H1 (cell line): Measurements from ENCODE around the gene CNTN6. TPM values are rescaled to one million over a fixed set of nuclear protein-coding genes. Genes with fewer than 3 reads are reported as not detected.

Experiments used
- CTCF ChIA-PET: fragments of 300-600 bp; sonication (Branson Sonifier 250); formaldehyde crosslinking; loops from one replicate; lab custom pipeline; 2021; ENCODE audit not compliant: partially characterized antibody; lab: Charles Lee
- POLR2A ChIA-PET: fragments of 300-600 bp; sonication (Branson Sonifier 250); formaldehyde crosslinking; loops from one replicate; lab custom pipeline; 2021; ENCODE audit warnings: inconsistent platforms; ENCODE audit not compliant: partially characterized antibody; lab: Charles Lee
- DNase-seq, 2 experiments: peaks; one replicate each; pipeline versions ENCODE4 v3.0.0 to v3.0.0-alpha.2; 2010 to 2022; ENCODE audit warnings: low spot score in 2 of 2, low read depth in 1 of 2, mixed read lengths in 1 of 2
- FAIRE-seq: peaks from 2 replicates; lab custom pipeline; 2011; peaks lifted over from hg19 to GRCh38; lab: Jason Lieb, UNC
- H2AFZ ChIP-seq: 2 replicates; pipeline ENCODE4 v1.8.1; 2012; ENCODE audit warnings: low read length, inconsistent platforms
- H2AK5ac ChIP-seq: 2 replicates; pipeline ENCODE4 v1.6.1; 2013; ENCODE audit warnings: low read depth, low read length
- H2BK120ac ChIP-seq: replicated peaks from 2 replicates; pipeline ENCODE3; 2013; ENCODE audit warnings: low read depth, low read length, inconsistent platforms
- H2BK12ac ChIP-seq: 2 replicates; pipeline ENCODE4 v1.6.1; 2013; ENCODE audit warnings: low read depth, low read length
- H2BK15ac ChIP-seq: 2 replicates; pipeline ENCODE4 v1.6.1; 2013; ENCODE audit warnings: low read length
- H2BK20ac ChIP-seq: 2 replicates; pipeline ENCODE4 v1.6.1; 2013; ENCODE audit warnings: low read length
- H2BK5ac ChIP-seq: 2 replicates; pipeline ENCODE4 v1.6.1; 2013; ENCODE audit warnings: low read depth, low read length
- H3K14ac ChIP-seq: 2 replicates; pipeline ENCODE4 v1.6.1; 2013; ENCODE audit warnings: inconsistent platforms; ENCODE audit not compliant: insufficient read length
- H3K18ac ChIP-seq: 2 replicates; pipeline ENCODE4 v1.6.1; 2013; ENCODE audit warnings: low read length; ENCODE audit errors: extremely low read depth
- H3K23ac ChIP-seq: 2 replicates; pipeline ENCODE4 v1.6.1; 2013; ENCODE audit warnings: inconsistent platforms; ENCODE audit not compliant: insufficient read length
- H3K23me2 ChIP-seq: 2 replicates; pipeline ENCODE4 v1.6.1; 2013; ENCODE audit warnings: low read depth, low read length
- H3K27ac ChIP-seq: 2 replicates; pipeline ENCODE4 v1.6.1; 2011; ENCODE audit warnings: low read depth, low read length, inconsistent platforms
- H3K27me3 ChIP-seq, 4 experiments: replicated peaks in 1 of 4; 1 replicate in 1 of 4; 2 replicates in 3 of 4; pipeline versions ENCODE4 v1.6.1 to v1.8.1; 2011 to 2013; ENCODE audit warnings: low read length in 3 of 4, mild to moderate bottlenecking in 3 of 4, inconsistent platforms in 2 of 4, mixed read lengths in 2 of 4, moderate library complexity in 1 of 4; ENCODE audit not compliant: control insufficient read depth in 3 of 4, insufficient read depth in 3 of 4; ENCODE audit errors: extremely low read depth in 1 of 4
- H3K36me3 ChIP-seq, 4 experiments: 2 replicates each; pipeline versions ENCODE4 v1.6.1 to v1.8.1; 2011 to 2013; ENCODE audit warnings: mild to moderate bottlenecking in 4 of 4, low read length in 3 of 4, moderate library complexity in 2 of 4, control low read depth in 1 of 4, inconsistent platforms in 1 of 4; ENCODE audit not compliant: insufficient read depth in 4 of 4, control insufficient read depth in 2 of 4
- H3K4ac ChIP-seq: replicated peaks from 2 replicates; pipeline ENCODE3; 2013; ENCODE audit warnings: low read length, low read depth, mixed read lengths, inconsistent platforms; ENCODE audit not compliant: insufficient read length
- H3K4me1 ChIP-seq, 4 experiments: replicated peaks in 1 of 4; 1 replicate in 1 of 4; 2 replicates in 3 of 4; pipeline versions ENCODE4 v1.6.1 to v1.8.1; 2011 to 2013; ENCODE audit warnings: low read length in 3 of 4, inconsistent platforms in 2 of 4, mixed read lengths in 1 of 4; ENCODE audit not compliant: insufficient read depth in 4 of 4, control insufficient read depth in 3 of 4
- H3K4me2 ChIP-seq, 2 experiments: 2 replicates each; pipeline versions ENCODE4 v1.6.1 to v1.8.1; 2011 to 2013; ENCODE audit warnings: low read depth in 2 of 2, low read length in 2 of 2, control low read depth in 1 of 2, inconsistent platforms in 1 of 2, mild to moderate bottlenecking in 1 of 2; ENCODE audit not compliant: insufficient read depth in 1 of 2
- H3K4me3 ChIP-seq, 4 experiments: fragments of 200-600, 300-600 bp in 1 of 4; sonication (generic), shearing (Covaris generic), sonication (Bioruptor Twin) in 1 of 4; 2 replicates each; pipeline versions ENCODE4 v1.5.1 to v1.8.1; 2011 to 2016; ENCODE audit warnings: low read length in 4 of 4, low read depth in 3 of 4, control low read depth in 2 of 4, inconsistent platforms in 2 of 4, mild to moderate bottlenecking in 2 of 4, mixed read lengths in 1 of 4, moderate library complexity in 1 of 4; ENCODE audit not compliant: insufficient read depth in 2 of 4; ENCODE audit errors: extremely low read depth in 1 of 4
- H3K56ac ChIP-seq: replicated peaks from 2 replicates; pipeline ENCODE3; 2013; ENCODE audit warnings: low read depth, mild to moderate bottlenecking, mixed read lengths, low read length, inconsistent platforms; ENCODE audit not compliant: insufficient read length
- H3K79me1 ChIP-seq: 2 replicates; pipeline ENCODE4 v1.6.1; 2013; ENCODE audit warnings: low read depth, low read length, control low read depth
- H3K79me2 ChIP-seq, 2 experiments: 2 replicates each; pipeline versions ENCODE4 v1.6.1 to v1.8.1; 2012 to 2013; ENCODE audit warnings: low read length in 2 of 2, mild to moderate bottlenecking in 2 of 2, inconsistent platforms in 1 of 2; ENCODE audit not compliant: insufficient read depth in 2 of 2, control insufficient read depth in 1 of 2
- H3K9ac ChIP-seq, 4 experiments: replicated peaks in 1 of 4; 1 replicate in 1 of 4; 2 replicates in 3 of 4; pipeline versions ENCODE4 v1.6.1 to v1.8.1; 2011 to 2013; ENCODE audit warnings: low read depth in 3 of 4, low read length in 3 of 4, control low read depth in 2 of 4, mild to moderate bottlenecking in 2 of 4, moderate library complexity in 2 of 4, inconsistent platforms in 1 of 4; ENCODE audit errors: extremely low read depth in 1 of 4
- H3K9me3 ChIP-seq, 2 experiments: 2 replicates each; pipeline versions ENCODE4 v1.6.1 to v1.8.1; 2012 to 2013; ENCODE audit warnings: mild to moderate bottlenecking in 2 of 2, moderate library complexity in 2 of 2, control low read depth in 1 of 2, inconsistent platforms in 1 of 2, low read depth in 1 of 2, low read length in 1 of 2, mixed read lengths in 1 of 2; ENCODE audit not compliant: insufficient read depth in 2 of 2
- H4K20me1 ChIP-seq, 2 experiments: replicated peaks in 1 of 2; 2 replicates each; pipeline versions ENCODE3 to v1.8.1; 2011 to 2013; ENCODE audit warnings: inconsistent platforms in 2 of 2, low read length in 2 of 2, mild to moderate bottlenecking in 1 of 2; ENCODE audit not compliant: insufficient read depth in 2 of 2, control insufficient read depth in 1 of 2
- H4K5ac ChIP-seq: 2 replicates; pipeline ENCODE4 v1.6.1; 2013; ENCODE audit warnings: low read length, low read depth, mixed read lengths, inconsistent platforms; ENCODE audit not compliant: insufficient read length
- H4K8ac ChIP-seq: 2 replicates; pipeline ENCODE4 v1.8.0; 2013; ENCODE audit warnings: mild to moderate bottlenecking, moderate library complexity, low read length, inconsistent platforms; ENCODE audit not compliant: insufficient read depth; ENCODE audit errors: extremely low read depth
- H4K91ac ChIP-seq: replicated peaks from 2 replicates; pipeline ENCODE3; 2013; ENCODE audit warnings: low read length, mixed read lengths, inconsistent platforms; ENCODE audit not compliant: insufficient read length
- BRCA1 ChIP-seq: IDR thresholded peaks from 2 replicates; pipeline ENCODE4 v1.6.1; 2012; ENCODE audit warnings: low read depth, low read length, improper control_type of control experiment
- CTCF ChIP-seq, 3 experiments: IDR thresholded peaks; 1 replicate in 2 of 3; 2 replicates in 1 of 3; pipeline versions ENCODE4 v1.5.1 to v1.6.1; 2011; ENCODE audit warnings: low read length in 3 of 3, mild to moderate bottlenecking in 3 of 3, inconsistent platforms in 2 of 3, low read depth in 1 of 3, moderate library complexity in 1 of 3; ENCODE audit not compliant: insufficient read depth in 1 of 3; ENCODE audit errors: control extremely low read depth in 1 of 3
- RAD21 ChIP-seq, 2 experiments: IDR thresholded peaks in 1 of 2; conservative IDR thresholded peaks in 1 of 2; 2 replicates each; pipeline ENCODE4 v1.6.1; 2011; ENCODE audit warnings: low read depth in 2 of 2, low read length in 2 of 2, improper control_type of control experiment in 1 of 2, inconsistent platforms in 1 of 2, mild to moderate bottlenecking in 1 of 2, moderate library complexity in 1 of 2
- WGBS, 2 experiments: shearing (Covaris generic) in 1 of 2; methylation state at CpG; one replicate each; pipeline versions ENCODE4 v1.1.6 to v1.1.7; 2013 to 2015; ENCODE audit warnings: low lambda C conversion rate in 2 of 2, mixed read lengths in 2 of 2, inconsistent platforms in 1 of 2, low coverage in 1 of 2, missing lambda C conversion rate in 1 of 2; ENCODE audit not compliant: insufficient replicate concordance in 2 of 2, insufficient coverage in 1 of 2, insufficient read length in 1 of 2; ENCODE audit errors: extremely low coverage in 1 of 2, missing lambda C conversion rate in 1 of 2; 5-methylcytosine and 5-hydroxymethylcytosine counted together
- polyA plus RNA-seq, 7 experiments: library from polyadenylated mRNA; depleted of rRNA in 3 of 7; stranded (reverse) in 5 of 7; unstranded in 2 of 7; fragments of >200 nt in 5 of 7; fragments of 200-250 nt in 2 of 7; gene quantifications; 1 replicate in 5 of 7; 2 replicates in 1 of 7; 4 replicates in 1 of 7; pipeline versions ENCODE4 v1.2.1 to v1.2.3, GENCODE V29; 2011 to 2013; ENCODE audit warnings: missing spikeins in 2 of 7, mixed read lengths in 2 of 7
- total RNA-seq: library from RNA; stranded (reverse); fragmentation: NEBNext Ultra II Directional; extraction: Animal tissue kit (Norgen Biotek cat#: 25700); gene quantifications from 2 replicates; pipeline ENCODE4 v1.2.1, GENCODE V29; 2021

CNTN6 gene
- total and polyA plus RNA-seq, 2 of the 8 experiments (the other 6 are each of a cell fraction or from before 2014, with no cell fraction given) = not detected

GRCh38 chr3:1103525-1103924, 10.7 kb downstream of the CNTN6 start:
- H3K56ac ChIP-seq = no peak overlapping the region
- H3K9me3 ChIP-seq = no peaks in the 10 kb centered on the region; a peak in 1 of 4 replicates
- no peak overlapping the region for H4K91ac ChIP-seq
- H2AFZ ChIP-seq = no peak overlapping the region
- POLR2A ChIA-PET = no interaction called here
- WGBS, 2 experiments = 86% methylated on average over 6 of the region's 6 CpGs; no CpG with 5 or more reads in 1 of the 2 experiments
- no peaks in the 10 kb centered on the region for H4K20me1 ChIP-seq
- CTCF ChIA-PET = no interaction called here
- H3K18ac ChIP-seq = no peak overlapping the region
- H2BK120ac ChIP-seq = no peak overlapping the region
- no peaks in the 10 kb centered on the region for H3K79me1 ChIP-seq
- H3K79me2 ChIP-seq = no peaks in the 10 kb centered on the region
- no peak overlapping the region for H3K4me3 ChIP-seq
- H3K27me3 ChIP-seq = no peaks in the 10 kb centered on the region
- H4K5ac ChIP-seq = no peak overlapping the region
- no peaks in the 10 kb centered on the region for H3K36me3 ChIP-seq
- no peak overlapping the region for H3K9ac ChIP-seq
- H2BK15ac ChIP-seq = no peak overlapping the region
- no peak for DNase-seq
- H3K4ac ChIP-seq = no peak overlapping the region
- no peaks in the 10 kb centered on the region for H3K23me2 ChIP-seq
- no peak overlapping the region for H2BK5ac ChIP-seq
- H3K14ac ChIP-seq = no peak overlapping the region
- H3K23ac ChIP-seq = no peak overlapping the region
- no peak for FAIRE-seq
- no peak overlapping the region for H2BK20ac ChIP-seq
- no peak overlapping the region for H2AK5ac ChIP-seq
- no peak overlapping the region for H3K27ac ChIP-seq
- H4K8ac ChIP-seq = no peak overlapping the region
- H3K4me1 ChIP-seq = no peaks in the 10 kb centered on the region
- no peak overlapping the region for H2BK12ac ChIP-seq
- H3K4me2 ChIP-seq = no peak overlapping the region
- TF ChIP-seq BRCA1 = no peak
- peak in 1 of 2 experiments; percentile 15; a peak in 2 of 4 replicates for TF ChIP-seq RAD21 (IDR thresholded peaks at IDR 0.05 in 1 of 2, conservative IDR thresholded peaks at IDR 0.05 in 1 of 2; ENCODE audit: low read depth in 2 of 2, low read length in 2 of 2)
- TF ChIP-seq CTCF (IDR thresholded peaks at IDR 0.05; ENCODE audit: control extremely low read depth in 1 of 3, insufficient read depth in 1 of 3, low read depth in 1 of 3, low read length in 3 of 3) = peak in 1 of 3 experiments; percentile 24; a peak in 1 of 4 replicates
- TF ChIP-seq, all 59 proteins: peak for 2
